GM21360 (cell line): ENCODE measurements around the gene MTERF1.

Experiments
- ATAC-seq: cut with Tn5 transposase; IDR thresholded peaks from one replicate; pipeline ENCODE4 v1.9.1; 2021; ENCODE audit warnings: mild to moderate bottlenecking, moderate library complexity; ENCODE audit not compliant: unreplicated experiment

Gene MTERF1

DNA sequence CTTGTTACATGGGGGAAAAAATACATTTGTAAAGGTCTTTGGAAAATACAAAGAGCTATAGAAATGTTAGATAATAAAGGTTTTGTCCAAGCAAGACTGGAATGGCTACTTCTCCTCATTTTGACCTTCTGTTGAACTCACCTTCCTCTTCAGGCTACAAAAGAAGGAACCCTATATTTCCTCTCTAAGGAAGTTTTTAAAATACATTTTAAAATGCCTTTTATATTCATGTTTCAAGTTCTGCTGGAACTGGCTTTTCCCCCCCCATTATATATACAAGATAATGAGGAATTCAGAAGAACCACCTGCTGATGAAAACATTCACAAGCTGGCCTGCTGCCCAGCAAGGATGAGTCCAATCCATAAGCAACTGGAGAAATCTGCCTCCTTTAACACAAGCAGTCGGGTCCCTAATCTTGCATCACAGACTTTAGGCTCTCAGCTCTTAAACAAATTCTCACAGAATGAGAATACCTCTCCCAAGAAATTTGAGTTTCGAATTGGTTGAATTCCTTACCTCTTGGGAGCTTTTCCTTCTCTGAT is 44.6 kb downstream of the MTERF1 start:
- ATAC-seq, result no peak

DNA sequence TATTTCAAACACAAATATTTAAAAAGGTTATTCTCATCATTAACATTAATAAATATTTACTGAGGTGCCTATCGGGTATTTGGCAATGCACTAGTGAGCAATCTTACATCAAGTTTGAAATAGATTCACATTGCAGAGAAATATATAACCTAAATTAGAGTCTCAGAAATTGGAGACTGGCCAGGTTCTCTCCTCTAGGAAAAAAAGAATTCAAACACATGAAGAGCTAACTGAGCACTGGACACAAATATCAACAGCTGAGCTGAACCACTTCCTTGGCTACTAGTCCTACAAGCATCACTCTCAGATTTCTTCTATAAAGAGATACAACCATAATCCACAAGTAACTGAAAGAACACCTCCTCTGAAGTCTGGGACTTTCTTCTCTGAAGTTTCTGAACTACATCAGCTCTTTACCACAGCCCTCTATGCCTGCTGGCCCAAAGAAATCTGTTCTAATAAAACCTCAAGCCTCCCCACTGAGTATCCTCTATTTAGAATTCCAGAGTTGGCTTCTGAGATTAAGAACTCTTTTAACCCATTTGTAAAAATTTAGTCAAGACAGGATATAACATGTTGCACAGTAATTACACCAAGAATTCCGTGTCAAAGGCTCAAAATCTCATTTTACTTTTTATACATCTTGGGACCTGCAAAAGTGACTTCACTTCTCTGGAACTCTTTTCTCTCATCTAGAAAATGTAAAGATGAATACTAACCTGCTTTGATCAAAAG is 45.2 kb downstream of the MTERF1 start:
- no peak for ATAC-seq

DNA sequence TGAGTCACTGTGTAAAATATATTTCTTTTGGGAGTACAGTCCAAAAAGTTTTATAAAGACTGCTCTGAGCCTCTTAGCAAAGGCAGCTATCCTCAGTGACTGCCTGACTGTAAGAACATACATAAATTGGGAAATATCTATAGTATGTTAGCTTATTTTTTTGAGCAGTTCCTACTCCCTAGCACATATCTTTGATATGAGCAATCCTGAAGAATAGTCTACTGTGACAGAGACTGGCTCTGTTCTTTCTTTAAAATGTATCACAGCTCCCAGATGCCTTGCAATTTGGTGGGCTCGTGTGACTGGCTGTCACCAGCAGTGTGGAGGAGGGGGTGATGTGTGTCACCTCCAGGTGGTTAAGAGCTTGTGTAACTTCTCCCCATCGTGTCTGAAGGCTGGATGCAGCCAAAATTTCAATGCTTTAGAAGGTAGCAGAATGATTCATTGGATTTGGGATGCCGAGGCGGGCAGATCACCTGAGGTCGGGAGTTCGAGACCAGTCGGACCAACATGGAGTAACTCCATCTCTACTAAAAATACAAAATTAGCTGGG is 47.9 kb downstream of the MTERF1 start:
- no peak for ATAC-seq

- ATAC-seq, result no peak
These were observed 53.3 kb downstream of the MTERF1 start for GRCh38 chr7:91827169-91827568.

DNA sequence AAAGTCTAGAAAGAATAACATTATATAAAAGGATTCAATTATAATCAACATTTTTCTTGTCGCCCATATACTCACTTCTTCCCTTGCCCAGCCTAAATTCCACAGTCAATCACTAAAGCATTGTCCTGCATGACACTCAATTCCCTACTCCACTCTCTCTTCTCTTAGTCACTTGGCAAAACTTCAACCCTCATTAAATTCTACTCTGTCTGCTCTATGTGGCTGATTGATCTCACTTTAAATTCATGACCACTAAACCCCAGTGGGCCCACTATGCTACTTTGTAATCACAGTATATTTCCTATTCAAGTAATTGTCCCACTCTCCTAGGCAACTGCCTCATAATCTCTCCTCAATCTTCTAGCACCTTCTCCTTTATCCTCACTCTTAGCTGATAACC is 54.1 kb downstream of the MTERF1 start:
- ATAC-seq, result no peak

GRCh38 chr7:91824201-91824600 is 56.3 kb downstream of the MTERF1 start:
- ATAC-seq, result no peak
